A549 (cell line): Measurements from ENCODE around the gene MBD2.

Experiments used
- BHLHE40 ChIP-seq: IDR thresholded peaks from 2 replicates; pipeline ENCODE4 v1.6.1; 2012; ENCODE audit warnings: low read depth, low read length, inconsistent platforms
- EHMT2 ChIP-seq: fragments of 200-600 bp; sonication (generic); IDR thresholded peaks from 2 replicates; pipeline ENCODE4 v1.6.1; 2016; ENCODE audit warnings: antibody characterized with exemption, low read depth, mild to moderate bottlenecking, moderate library complexity
- FOSL2 ChIP-seq, 2 experiments: fragments of 450-650 bp in 1 of 2; fragments of >200 bp in 1 of 2; sonication (Bioruptor Twin) in 1 of 2; formaldehyde crosslinking; IDR thresholded peaks; 2 replicates each; pipeline versions ENCODE4 v1.5.0 to v1.6.1; 2016 to 2020; ENCODE audit warnings: mild to moderate bottlenecking in 1 of 2, moderate library complexity in 1 of 2
- HDAC2 ChIP-seq: fragments of 200-600 bp; sonication (generic); IDR thresholded peaks from 2 replicates; pipeline ENCODE4 v1.6.1; 2016
- JUNB ChIP-seq: fragments of >200 bp; sonication (Bioruptor Twin); formaldehyde crosslinking; IDR thresholded peaks from 2 replicates; pipeline ENCODE4 v1.6.1; 2016
- MAX ChIP-seq: IDR thresholded peaks from 2 replicates; pipeline ENCODE4 v1.6.1; 2012
- POLR2A ChIP-seq: IDR thresholded peaks from 2 replicates; pipeline ENCODE4 v1.6.1; 2012; ENCODE audit warnings: mild to moderate bottlenecking, low read length
- POLR2AphosphoS2 ChIP-seq: conservative IDR thresholded peaks from 2 replicates; pipeline ENCODE4 v1.6.1; 2012; ENCODE audit warnings: low read length, improper control_type of control experiment, inconsistent platforms
- RAD21 ChIP-seq, 2 experiments: fragments of >200 bp in 1 of 2; sonication (Bioruptor Twin) in 1 of 2; formaldehyde crosslinking in 1 of 2; IDR thresholded peaks in 1 of 2; conservative IDR thresholded peaks in 1 of 2; 2 replicates in 1 of 2; 3 replicates in 1 of 2; pipeline ENCODE4 v1.6.1; 2012 to 2018; ENCODE audit warnings: inconsistent platforms in 1 of 2
- TF ChIP-seq, protein P1 (sequence below): fragments of >200 bp; sonication (Bioruptor Twin); formaldehyde crosslinking; IDR thresholded peaks from 3 replicates; pipeline ENCODE4 v1.5.1; 2016

DNA sequence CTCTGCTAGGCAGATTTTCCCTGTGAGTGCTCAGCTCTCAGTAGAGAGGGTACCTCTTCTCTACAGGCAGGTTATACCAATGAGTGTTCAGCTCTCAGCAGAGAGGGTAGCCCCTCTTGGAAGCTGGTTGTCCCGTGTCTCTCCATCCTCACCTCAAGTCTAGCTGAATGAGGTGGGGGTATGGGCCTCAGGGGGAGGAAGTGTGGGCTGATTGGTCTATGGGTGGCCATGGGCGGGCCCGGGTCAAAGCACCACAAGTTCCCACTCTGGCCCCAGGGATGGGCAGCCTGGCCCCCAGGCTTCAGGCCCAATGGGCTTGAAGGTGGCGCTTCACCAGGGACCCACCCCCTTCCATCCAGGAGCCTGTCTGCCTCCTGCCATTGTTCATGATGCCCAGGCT is 17.0 kb upstream of the MBD2 start:
- TF ChIP-seq, protein P1, sequence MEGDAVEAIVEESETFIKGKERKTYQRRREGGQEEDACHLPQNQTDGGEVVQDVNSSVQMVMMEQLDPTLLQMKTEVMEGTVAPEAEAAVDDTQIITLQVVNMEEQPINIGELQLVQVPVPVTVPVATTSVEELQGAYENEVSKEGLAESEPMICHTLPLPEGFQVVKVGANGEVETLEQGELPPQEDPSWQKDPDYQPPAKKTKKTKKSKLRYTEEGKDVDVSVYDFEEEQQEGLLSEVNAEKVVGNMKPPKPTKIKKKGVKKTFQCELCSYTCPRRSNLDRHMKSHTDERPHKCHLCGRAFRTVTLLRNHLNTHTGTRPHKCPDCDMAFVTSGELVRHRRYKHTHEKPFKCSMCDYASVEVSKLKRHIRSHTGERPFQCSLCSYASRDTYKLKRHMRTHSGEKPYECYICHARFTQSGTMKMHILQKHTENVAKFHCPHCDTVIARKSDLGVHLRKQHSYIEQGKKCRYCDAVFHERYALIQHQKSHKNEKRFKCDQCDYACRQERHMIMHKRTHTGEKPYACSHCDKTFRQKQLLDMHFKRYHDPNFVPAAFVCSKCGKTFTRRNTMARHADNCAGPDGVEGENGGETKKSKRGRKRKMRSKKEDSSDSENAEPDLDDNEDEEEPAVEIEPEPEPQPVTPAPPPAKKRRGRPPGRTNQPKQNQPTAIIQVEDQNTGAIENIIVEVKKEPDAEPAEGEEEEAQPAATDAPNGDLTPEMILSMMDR = no peak
- TF ChIP-seq BHLHE40 (no peak), MAX (no peak), POLR2AphosphoS2 (no peak), FOSL2 (IDR thresholded peaks at IDR 0.05) (no peak), FOSL2 (CRISPR knock-in tag; IDR thresholded peaks at IDR 0.05) (no peak), POLR2A (no peak), HDAC2 (no peak), EHMT2 (no peak), RAD21 (conservative IDR thresholded peaks at IDR 0.05 in 1 of 2, IDR thresholded peaks at IDR 0.05 in 1 of 2) (no peak), JUNB (no peak)
